H54 (cell line): Measurements from ENCODE around the gene TASOR.
"Not testable (repeated sequence)": the region's sequence is repeated elsewhere in the genome, so short reads cannot be mapped to it uniquely, and the experiment has no call there.

ENCODE experiments used
- DNase-seq: peaks from one replicate; pipeline ENCODE4 v3.0.0; 2011; ENCODE audit warnings: low spot score, mixed read lengths; ENCODE audit not compliant: insufficient read length
- FAIRE-seq: peaks from 3 replicates; lab custom pipeline; 2011; peaks lifted over from hg19 to GRCh38; lab: Jason Lieb, UNC
- POLR2A ChIP-seq: IDR thresholded peaks from 2 replicates; pipeline ENCODE4 v1.6.1; 2011; ENCODE audit warnings: low read depth, mild to moderate bottlenecking, low read length

The TASOR gene, protein sequence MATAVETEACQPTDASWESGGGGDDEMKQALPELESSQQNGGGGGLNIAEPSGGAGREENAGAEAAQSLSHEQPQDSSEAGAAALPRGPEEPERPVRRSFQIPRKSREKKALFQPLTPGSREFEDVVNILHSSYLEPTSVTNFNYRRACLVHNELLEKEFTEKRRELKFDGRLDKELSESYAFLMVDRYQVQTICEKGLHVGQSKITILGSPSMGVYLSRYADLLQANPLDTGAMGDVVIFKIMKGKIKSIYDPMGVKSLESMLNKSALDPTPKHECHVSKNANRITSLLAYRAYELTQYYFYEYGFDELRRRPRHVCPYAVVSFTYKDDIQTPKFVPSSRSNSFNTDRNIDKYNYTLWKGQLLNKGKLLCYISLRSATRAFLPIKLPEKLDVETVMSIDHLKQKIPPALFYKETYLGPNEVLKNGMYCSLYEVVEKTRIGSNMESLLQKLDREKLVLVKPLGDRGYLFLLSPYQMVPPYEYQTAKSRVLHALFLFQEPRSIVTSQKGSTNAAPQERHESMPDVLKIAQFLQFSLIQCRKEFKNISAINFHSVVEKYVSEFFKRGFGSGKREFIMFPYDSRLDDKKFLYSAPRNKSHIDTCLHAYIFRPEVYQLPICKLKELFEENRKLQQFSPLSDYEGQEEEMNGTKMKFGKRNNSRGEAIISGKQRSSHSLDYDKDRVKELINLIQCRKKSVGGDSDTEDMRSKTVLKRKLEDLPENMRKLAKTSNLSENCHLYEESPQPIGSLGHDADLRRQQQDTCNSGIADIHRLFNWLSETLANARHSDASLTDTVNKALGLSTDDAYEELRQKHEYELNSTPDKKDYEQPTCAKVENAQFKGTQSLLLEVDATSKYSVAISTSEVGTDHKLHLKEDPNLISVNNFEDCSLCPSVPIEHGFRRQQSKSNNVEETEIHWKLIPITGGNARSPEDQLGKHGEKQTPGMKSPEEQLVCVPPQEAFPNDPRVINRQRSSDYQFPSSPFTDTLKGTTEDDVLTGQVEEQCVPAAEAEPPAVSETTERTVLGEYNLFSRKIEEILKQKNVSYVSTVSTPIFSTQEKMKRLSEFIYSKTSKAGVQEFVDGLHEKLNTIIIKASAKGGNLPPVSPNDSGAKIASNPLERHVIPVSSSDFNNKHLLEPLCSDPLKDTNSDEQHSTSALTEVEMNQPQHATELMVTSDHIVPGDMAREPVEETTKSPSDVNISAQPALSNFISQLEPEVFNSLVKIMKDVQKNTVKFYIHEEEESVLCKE (N-terminal part only)

DNA sequence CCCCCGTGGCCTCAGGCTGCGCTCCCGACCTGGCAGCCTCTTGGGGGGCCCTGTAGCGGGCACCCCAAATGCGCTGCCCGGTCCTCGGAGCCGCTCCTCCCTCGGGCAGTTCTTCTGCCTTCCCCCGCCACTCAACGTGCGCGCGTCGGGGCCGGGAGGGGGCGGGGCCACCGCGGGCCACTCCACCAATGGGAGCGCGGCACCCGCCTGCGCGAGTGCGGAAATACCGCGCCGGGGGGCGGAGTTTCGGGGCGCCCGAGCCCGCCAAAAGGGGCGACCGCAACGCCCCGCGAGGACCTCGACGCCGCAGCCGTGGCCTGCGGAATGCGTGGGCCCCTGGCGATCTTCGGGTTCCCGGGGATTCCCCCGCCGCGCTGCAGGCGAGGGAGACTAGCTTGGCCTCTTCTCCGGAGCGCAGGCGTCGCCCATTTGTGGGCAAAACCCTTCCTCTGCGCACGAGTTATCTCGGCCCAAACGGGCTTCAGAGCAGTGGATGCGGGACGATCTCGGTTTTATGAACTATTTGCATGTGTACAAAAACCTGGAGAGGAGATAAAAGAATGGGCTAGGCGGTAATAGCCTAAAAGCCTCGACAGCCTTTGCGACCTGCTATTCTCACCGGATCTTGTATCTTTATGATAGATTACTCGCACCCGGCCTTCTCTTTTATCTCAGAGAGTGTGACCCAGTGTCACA lies at the start of gene TASOR:
TSS of gene TASOR (minus strand) at position 144 of the 696 bp plus-strand sequence. CDS start 259 bp downstream, outside the sequence.
- DNase-seq, result peak; percentile 84
- peak; percentile 67 for TF ChIP-seq POLR2A
- FAIRE-seq, result no peak

DNA sequence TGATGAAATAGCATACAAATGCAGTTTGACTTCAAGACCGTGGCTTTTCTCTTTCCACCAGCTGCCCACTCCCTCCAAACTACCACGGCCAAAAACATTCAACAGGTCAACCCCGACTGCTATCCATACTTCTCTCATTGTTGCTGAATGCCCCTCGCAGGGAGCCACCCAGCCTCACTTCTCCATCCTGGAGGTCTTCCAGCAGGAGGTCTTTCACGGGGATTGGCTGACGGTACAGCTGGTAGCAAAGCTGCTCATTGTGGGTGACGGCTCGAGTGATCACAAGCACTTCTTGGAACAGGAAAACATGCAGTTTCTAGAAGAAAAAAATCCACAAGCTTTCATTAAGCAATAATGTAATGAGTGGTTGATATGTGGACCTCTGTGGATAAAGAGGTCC lies 49.0 kb upstream of the TASOR start:
- FAIRE-seq (no peak), DNase-seq (no peak)
- TF ChIP-seq POLR2A, result no peak

DNA sequence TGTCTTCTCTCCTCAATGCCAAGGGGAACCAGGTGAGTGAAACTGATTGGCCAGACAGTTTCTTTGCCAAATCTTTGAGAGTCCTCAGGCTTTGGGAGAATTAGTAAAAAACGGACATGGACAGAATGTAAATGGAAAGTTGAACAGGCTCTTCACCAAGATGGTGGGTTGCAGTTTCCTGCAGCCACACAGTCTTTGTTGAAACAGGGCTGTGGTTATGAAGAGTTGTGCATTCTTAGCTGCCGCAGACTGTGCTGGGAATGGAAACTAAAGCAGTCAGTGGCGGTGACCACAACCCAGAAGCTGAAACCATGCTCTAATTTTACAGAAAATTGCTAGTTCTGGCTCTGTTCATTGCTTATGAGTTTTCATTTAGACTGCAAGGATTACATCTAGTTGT lies 42.1 kb upstream of the TASOR start:
- FAIRE-seq (no peak), DNase-seq (no peak)
- TF ChIP-seq POLR2A, result no peak

DNA sequence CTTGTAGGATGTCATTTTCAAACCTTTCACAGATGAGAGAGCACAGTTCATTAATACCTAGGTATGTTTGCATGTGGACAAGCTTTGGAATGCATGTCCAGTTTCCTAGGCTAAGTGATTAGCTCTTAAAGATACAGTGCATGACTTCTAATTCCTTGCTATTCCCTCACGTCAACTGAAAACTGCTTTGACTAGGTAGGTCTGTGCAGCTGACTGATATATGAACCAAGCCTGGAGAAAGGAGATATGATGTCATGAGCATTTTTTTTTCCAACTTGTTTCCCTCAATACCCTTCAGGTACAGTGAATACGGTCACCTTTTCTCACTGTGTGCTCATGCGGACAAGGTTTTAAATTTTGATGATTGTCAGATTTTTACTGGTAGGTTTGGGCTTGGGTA lies 41.6 kb upstream of the TASOR start:
- no peak for FAIRE-seq

DNA sequence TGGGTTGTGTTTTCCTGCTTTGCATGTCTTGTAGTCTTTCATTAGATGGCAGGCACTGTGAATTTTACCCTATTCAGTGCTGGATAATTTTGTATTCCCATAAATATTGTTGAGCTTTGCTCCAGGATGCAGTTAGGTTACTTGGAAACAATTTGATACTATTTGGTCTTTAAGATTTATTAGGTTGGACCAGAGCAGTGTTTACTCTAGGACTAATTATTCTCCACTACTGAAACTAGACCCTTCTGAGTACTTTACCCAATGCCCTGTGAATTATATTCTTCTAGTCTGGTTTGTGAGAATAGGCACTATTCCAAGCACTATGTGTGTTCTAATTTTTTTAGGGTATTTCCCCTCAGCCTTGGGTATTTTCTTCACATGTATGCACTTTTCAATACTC lies 37.8 kb upstream of the TASOR start:
- TF ChIP-seq POLR2A, result no peak
- FAIRE-seq (no peak), DNase-seq (no peak)

More for the DNA sequence above, 41.6 kb upstream of the TASOR start:
- no peak for DNase-seq
- no peak for TF ChIP-seq POLR2A

DNA sequence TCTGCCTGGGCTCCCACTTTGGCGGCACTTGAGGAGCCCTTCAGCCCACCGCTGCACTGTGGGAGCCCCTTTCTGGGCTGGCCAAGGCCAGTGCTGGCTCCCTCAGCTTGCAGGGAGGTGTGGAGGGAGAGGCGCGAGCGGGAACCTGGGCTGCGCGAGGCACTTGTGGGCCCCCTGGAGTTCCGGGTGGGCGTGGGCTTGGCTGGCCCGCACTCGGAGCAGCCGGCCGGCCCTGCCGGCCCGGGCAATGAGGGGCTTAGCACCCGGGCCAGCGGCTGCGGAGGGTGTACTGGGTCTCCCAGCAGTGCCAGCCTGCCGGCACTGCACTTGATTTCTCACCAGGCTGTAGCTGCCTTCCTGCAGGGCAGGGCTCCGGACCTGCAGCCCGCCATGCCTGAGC lies 35.7 kb upstream of the TASOR start:
- not testable (repeated sequence) for FAIRE-seq, DNase-seq

DNA sequence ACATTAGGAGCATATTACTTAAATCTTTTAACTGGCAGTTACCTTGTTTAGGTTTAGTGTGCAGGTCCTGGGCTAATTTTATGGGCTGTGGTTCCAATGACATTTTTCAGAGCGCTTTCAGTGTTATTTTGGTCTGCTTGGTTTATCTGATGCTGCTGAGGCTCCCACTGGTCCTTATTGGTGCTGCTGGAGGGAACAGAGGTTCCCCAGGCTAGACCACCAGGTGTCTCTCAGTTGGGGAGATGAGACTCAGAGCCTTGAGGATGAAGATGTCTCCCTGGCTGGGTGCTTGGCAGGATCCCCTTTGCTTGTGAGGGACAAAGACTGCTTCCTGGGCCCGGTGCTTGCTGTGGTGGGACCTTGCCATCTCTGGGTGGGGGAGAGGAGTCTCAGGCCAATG lies 28.3 kb upstream of the TASOR start:
- no peak for TF ChIP-seq POLR2A
- FAIRE-seq (no peak), DNase-seq (no peak)

DNA sequence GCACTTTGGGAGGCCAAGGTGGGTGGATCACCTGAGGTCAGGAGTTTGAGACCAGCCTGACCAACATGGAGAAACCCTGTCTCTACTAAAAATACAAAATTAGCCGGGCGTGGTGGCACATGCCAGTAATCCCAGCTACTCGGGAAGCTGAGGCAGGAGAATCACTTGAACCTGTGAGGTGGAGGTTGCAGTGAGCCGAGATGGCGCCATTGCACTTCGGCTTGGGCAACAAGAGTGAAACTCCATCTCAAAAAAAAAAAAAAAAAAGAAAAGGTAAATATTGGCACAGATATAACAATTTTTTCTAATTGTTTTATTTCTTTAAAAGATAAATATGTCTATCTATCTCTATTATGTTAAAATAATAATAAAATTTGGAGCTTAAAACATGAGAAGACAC lies 24.3 kb upstream of the TASOR start:
- FAIRE-seq, DNase-seq: not testable (repeated sequence)

DNA sequence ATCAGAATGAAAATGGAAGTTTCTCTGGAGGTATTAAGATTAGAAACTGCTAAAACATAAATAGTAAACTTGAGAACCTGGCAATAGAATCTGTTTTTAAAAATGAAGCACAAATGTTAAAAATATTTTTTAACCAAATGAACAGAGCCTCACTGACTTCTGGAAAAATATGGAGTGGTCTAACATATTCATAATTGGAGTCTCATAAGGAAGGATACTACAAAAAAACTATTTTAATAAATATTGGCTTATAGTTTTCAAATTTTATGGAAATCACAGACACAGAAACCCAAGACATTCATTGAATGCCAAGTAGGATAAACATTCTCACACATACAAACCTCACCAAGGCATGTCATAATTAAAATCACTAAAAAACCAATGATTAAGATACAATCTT lies 23.6 kb upstream of the TASOR start:
- FAIRE-seq, result no peak
- no peak for TF ChIP-seq POLR2A

DNA sequence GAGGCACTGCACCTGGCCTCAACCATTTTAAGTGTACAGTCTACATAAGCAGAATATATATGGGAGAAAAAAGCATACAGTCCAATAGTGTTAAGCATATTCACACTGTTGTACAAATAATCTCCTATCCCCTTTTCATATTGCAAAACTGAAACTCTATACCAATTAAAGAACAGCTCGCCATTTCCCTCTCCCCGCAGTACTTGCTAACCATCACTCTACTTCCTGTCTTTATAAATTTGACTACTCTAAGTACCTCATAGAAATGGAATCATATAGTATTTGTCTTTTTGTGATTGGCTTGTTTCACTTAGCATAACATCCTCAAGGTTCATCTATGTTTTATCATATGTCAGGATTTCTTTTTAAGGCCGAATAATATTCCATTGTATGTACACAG lies 21.6 kb upstream of the TASOR start:
- DNase-seq (no peak), FAIRE-seq (no peak)
- TF ChIP-seq POLR2A, result no peak

More for the DNA sequence above, 23.6 kb upstream of the TASOR start:
- DNase-seq, result no peak

DNA sequence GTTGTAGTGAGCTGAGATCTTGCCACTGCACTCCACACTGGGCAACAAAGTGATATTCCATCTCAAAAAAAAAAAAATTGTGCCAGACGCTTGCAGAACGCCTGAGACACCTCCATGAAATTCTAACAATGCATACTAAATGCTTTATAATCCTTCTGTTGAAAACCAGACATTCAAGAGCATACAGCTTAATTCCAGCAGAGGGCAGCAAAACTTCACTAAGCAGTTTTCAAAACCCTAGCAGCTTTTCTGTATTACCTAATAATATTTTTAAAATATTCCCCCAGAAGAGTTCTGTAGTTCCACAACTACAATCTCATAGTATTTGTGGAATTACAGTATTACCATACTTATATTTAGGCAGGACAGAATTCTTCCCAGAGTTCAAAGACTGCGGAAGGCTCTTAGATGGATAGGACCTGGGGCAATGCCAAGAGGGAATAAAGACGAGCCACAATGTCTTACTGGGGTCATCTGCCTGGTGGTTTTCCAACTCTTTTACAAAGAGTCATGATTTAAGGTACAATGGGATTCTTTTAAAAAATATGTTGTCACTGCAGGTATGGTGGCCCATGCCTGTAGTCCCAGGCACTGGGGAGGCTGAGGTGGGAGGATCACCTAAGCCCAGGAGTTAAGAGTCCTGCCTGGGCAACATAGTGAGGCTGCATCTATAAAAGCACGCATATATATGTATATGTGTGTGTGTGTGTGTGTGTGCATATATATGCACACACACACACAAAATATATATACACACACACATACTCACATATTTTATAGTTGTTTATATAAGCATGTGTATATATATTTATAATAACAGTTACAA lies 19.6 kb upstream of the TASOR start:
- no peak for TF ChIP-seq POLR2A
- peak; percentile 21 for DNase-seq
- peak; percentile 60 for FAIRE-seq

DNA sequence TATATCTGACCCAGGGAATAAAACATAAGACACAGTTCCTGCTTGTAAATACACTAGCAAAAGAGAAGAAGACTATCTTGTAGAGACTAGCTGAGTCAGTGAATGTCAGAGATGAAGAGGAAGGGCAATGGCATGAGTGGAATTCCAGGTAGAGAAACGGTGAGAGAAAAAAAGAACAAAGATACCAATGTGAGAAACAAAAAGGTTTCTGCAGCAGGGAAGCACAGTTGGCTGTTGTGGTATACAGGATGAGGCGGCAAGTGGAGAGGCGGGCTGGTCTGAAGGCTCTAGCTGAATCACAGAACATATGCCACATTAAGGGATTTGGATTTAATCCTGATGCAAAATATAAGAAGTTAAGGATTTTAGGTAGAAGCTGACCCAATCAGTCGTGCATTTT lies 17.1 kb upstream of the TASOR start:
- no peak for FAIRE-seq
- no peak for DNase-seq
- no peak for TF ChIP-seq POLR2A
